Measurements from ENCODE around the gene ATP6V1G1.

ATP6V1G1 gene, protein sequence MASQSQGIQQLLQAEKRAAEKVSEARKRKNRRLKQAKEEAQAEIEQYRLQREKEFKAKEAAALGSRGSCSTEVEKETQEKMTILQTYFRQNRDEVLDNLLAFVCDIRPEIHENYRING
- 76.9 to 132 (median 99.1) reads per million in 3 donors for total RNA-seq

DNA sequence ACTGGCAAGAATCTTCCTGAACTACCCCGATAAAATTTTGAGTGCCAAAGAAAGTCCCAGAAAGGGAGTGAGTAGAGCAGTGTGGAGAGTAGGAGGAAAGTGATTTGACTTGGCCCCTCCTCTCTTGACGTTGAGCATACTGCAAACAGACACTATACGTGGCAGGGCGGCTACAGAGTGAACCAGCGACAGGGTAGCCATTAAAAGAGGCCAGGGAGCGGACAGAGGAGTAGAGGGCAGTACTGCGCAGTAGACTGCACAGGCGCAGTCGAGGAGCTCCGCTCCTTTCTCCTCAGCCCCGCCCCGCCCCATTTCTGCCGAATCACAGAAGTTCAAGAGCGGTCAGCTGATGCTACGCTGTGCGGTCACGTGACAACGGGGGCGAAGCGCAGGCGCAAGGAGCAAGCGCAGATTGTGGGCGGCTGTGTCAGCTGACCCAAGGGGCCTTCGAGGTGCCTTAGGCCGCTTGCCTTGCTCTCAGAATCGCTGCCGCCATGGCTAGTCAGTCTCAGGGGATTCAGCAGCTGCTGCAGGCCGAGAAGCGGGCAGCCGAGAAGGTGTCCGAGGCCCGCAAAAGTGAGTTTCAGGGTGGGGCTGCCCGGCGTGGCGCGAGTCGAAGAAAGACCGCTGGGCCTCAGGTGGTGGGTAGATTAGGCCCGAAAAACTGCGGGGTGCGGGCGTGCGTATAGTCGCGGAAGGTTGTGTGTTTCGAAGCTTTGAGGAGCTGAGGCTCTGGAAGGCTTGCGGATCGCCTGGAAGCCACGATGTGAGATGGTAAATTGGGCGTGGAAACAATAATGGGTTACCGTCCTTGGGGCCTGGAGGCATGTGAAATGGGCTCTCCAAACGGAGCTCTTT lies at the start of gene ATP6V1G1:
Gene ATP6V1G1, plus strand, starts transcription at position 425 of the 858 bp plus-strand sequence. Its CDS starts 70 bp downstream, at position 495.
- peak; percentile 97 to 99 (median 98) for DNase-seq
- Histone ChIP-seq H3K4me3 (ENCODE audit: insufficient read depth, low read depth, low read length, poor library complexity, severe bottlenecking) (peak within 1 kb of the TSS; percentile 68), H3K9me3 (ENCODE audit: control insufficient read depth, low read length) (no peaks in the 10 kb centered on the region), H3K36me3 (ENCODE audit: control insufficient read depth, insufficient read depth, low read length) (no peaks in the 10 kb centered on the region), H3K27me3 (replicated peaks; ENCODE audit: control insufficient read depth, insufficient read depth, low read length, poor library complexity, severe bottlenecking) (no peaks in the 10 kb centered on the region), H3K27ac (ENCODE audit: insufficient read depth, low read length, poor library complexity, severe bottlenecking) (peak within 1 kb of the TSS; percentile 85), H3K4me1 (ENCODE audit: control insufficient read depth, insufficient read depth, low read length, poor library complexity, severe bottlenecking) (peaks cover 31% of the 10 kb centered on the region)

DNA sequence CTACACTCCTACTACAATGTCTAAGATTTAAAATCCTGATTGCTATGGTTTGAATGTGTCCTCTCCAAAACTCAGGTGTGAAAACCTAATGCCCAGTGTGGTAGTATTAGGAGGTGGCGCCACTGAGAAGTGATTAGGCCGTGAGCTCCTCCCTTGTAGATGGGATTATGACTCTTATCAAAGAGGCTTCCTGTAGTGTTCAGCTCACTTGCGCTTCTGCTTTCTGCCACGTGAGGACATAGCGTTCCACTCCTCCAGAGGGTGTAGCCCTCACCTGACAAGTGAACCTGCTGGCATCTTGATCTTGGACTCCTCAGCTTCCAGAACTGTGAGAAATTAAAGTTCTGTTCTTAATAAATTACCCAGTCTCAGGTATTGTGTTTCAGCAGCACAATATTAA lies 49.3 kb upstream of the ATP6V1G1 start:
- H3K4me3 ChIP-seq (ENCODE audit: insufficient read depth, low read depth, low read length, poor library complexity, severe bottlenecking): no peak overlapping the region
- H3K4me1 ChIP-seq (ENCODE audit: control insufficient read depth, insufficient read depth, low read length, poor library complexity, severe bottlenecking): no peaks in the 10 kb centered on the region
- no peaks in the 10 kb centered on the region for H3K27me3 ChIP-seq (replicated peaks; ENCODE audit: control insufficient read depth, insufficient read depth, low read length, poor library complexity, severe bottlenecking)
- no peak for DNase-seq
- no peaks in the 10 kb centered on the region for H3K9me3 ChIP-seq (ENCODE audit: control insufficient read depth, low read length)
- H3K27ac ChIP-seq (ENCODE audit: insufficient read depth, low read length, poor library complexity, severe bottlenecking): no peak overlapping the region
- H3K36me3 ChIP-seq (ENCODE audit: control insufficient read depth, insufficient read depth, low read length): no peaks in the 10 kb centered on the region

DNA sequence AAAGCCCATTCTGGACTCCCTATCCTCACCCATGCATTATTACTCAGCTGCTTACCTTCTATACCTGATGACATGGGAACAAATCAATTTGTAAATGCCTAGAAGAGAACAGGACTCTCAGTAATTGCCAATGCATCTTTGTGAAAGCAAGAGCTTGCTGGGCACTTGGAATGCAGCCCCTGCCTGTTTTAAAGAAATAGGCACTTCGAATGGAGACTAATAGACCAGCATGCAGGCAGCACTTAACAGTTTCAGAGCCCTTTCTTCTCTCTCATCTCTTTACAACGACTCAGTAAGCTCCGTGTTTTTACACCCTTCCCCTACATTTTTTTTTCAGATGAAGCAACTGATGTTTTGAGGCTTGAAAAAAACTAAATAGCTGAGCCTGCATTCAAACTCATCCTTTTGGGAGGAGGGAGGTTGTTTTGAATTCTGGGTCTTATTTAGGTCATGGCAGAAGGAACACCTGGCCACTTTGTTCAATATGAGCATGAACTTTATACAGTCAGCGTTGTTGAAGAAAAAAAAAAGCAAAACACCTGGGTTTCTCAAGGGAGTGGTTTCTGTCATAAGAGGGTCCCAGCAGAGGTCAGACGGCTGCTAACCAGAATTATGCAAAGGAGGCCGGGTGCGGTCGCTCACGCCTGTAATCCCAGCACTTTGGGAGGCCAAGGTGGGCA lies 47.7 kb upstream of the ATP6V1G1 start:
- no peaks in the 10 kb centered on the region for H3K27me3 ChIP-seq (replicated peaks; ENCODE audit: control insufficient read depth, insufficient read depth, low read length, poor library complexity, severe bottlenecking)

DNA sequence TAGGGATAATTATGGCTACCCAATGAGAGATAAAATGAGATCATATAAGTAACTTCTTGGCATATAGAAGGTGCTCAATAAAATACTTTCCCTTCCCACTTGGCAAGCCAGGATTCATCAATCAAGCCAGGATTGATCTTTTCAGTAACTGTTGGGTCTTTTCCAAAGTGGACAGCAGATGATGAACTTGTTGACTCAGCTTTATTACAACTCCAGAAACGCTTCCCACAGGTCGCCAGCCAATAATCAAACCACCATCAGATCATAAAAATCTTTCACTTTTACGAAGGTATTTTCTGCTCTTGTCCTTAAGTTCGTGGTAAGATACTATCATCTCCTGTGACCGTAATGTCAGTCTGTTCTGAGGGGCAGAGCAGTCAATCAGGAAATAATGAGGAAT lies 42.5 kb upstream of the ATP6V1G1 start:
- Histone ChIP-seq H3K27me3 (replicated peaks; ENCODE audit: control insufficient read depth, insufficient read depth, low read length, poor library complexity, severe bottlenecking) (no peaks in the 10 kb centered on the region), H3K4me1 (ENCODE audit: control insufficient read depth, insufficient read depth, low read length, poor library complexity, severe bottlenecking) (no peaks in the 10 kb centered on the region), H3K36me3 (ENCODE audit: control insufficient read depth, insufficient read depth, low read length) (no peaks in the 10 kb centered on the region), H3K27ac (ENCODE audit: insufficient read depth, low read length, poor library complexity, severe bottlenecking) (no peak overlapping the region), H3K4me3 (ENCODE audit: insufficient read depth, low read depth, low read length, poor library complexity, severe bottlenecking) (no peak overlapping the region), H3K9me3 (ENCODE audit: control insufficient read depth, low read length) (no peaks in the 10 kb centered on the region)
- DNase-seq: no peak

More for the DNA sequence above, 47.7 kb upstream of the ATP6V1G1 start:
- DNase-seq: no peak
- H3K27ac ChIP-seq (ENCODE audit: insufficient read depth, low read length, poor library complexity, severe bottlenecking): no peak overlapping the region
- H3K4me1 ChIP-seq (ENCODE audit: control insufficient read depth, insufficient read depth, low read length, poor library complexity, severe bottlenecking): no peaks in the 10 kb centered on the region
- H3K4me3 ChIP-seq (ENCODE audit: insufficient read depth, low read depth, low read length, poor library complexity, severe bottlenecking): no peak overlapping the region
- H3K9me3 ChIP-seq (ENCODE audit: control insufficient read depth, low read length): no peaks in the 10 kb centered on the region
- H3K36me3 ChIP-seq (ENCODE audit: control insufficient read depth, insufficient read depth, low read length): no peaks in the 10 kb centered on the region

DNA sequence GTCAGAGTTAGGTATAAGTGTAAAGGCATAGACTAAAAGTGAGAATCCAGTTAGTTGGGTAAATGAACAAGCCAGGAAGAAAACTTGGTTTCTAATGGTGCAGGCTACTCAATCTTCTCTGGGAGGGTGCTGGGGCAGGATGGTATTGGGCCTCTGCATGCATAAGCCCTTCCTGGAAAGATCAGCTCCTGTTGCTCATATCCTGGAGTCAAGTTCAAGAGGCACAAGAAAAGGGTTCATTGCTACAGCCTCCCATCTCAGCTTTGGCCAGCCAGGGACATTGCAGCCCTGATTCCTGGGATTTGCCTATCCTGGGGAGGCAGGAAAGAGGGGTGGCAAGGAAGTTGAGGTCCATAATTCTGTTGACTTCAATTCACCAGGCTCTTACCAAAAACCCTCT lies 40.7 kb upstream of the ATP6V1G1 start:
- H3K36me3 ChIP-seq (ENCODE audit: control insufficient read depth, insufficient read depth, low read length): no peaks in the 10 kb centered on the region
- no peak for DNase-seq

DNA sequence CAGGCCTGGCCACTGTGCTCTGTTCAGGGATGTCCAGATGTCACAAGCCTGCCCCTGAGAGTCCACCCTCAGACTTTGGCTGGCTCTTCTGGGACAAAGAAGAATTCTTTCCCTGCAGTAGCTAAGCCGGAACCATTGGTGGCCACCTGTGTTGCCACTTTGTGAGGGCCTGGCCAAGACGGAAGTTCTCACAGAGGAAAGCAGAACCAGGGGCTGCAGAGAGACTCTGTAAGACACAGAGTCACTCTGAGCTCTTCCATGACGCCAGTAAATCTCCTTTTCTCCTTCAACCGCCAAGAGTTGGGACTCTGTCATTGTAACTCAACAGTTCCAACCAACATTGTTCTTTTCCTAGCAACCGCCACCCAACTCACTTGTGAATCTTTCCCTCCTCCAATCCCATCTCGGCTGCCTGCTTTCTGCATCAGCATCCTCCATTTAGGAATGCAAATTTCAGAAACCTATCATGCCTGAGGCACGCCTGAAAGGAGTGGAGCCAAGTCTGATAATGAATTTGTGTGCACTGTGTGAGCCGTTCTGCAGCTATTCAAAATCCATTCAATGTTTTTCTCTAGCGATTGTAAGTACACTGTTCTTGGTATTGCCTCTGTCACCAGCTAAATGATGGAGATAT lies 37.8 kb upstream of the ATP6V1G1 start:
- Histone ChIP-seq H3K36me3 (ENCODE audit: control insufficient read depth, insufficient read depth, low read length) (no peaks in the 10 kb centered on the region), H3K4me1 (ENCODE audit: control insufficient read depth, insufficient read depth, low read length, poor library complexity, severe bottlenecking) (no peaks in the 10 kb centered on the region), H3K27me3 (replicated peaks; ENCODE audit: control insufficient read depth, insufficient read depth, low read length, poor library complexity, severe bottlenecking) (no peaks in the 10 kb centered on the region), H3K27ac (ENCODE audit: insufficient read depth, low read length, poor library complexity, severe bottlenecking) (no peak overlapping the region), H3K9me3 (ENCODE audit: control insufficient read depth, low read length) (no peaks in the 10 kb centered on the region), H3K4me3 (ENCODE audit: insufficient read depth, low read depth, low read length, poor library complexity, severe bottlenecking) (no peak overlapping the region)
- no peak for DNase-seq

More for the DNA sequence above, 40.7 kb upstream of the ATP6V1G1 start:
- Histone ChIP-seq H3K9me3 (ENCODE audit: control insufficient read depth, low read length) (no peaks in the 10 kb centered on the region), H3K4me1 (ENCODE audit: control insufficient read depth, insufficient read depth, low read length, poor library complexity, severe bottlenecking) (no peaks in the 10 kb centered on the region), H3K27me3 (replicated peaks; ENCODE audit: control insufficient read depth, insufficient read depth, low read length, poor library complexity, severe bottlenecking) (no peaks in the 10 kb centered on the region), H3K4me3 (ENCODE audit: insufficient read depth, low read depth, low read length, poor library complexity, severe bottlenecking) (no peak overlapping the region), H3K27ac (ENCODE audit: insufficient read depth, low read length, poor library complexity, severe bottlenecking) (no peak overlapping the region)

DNA sequence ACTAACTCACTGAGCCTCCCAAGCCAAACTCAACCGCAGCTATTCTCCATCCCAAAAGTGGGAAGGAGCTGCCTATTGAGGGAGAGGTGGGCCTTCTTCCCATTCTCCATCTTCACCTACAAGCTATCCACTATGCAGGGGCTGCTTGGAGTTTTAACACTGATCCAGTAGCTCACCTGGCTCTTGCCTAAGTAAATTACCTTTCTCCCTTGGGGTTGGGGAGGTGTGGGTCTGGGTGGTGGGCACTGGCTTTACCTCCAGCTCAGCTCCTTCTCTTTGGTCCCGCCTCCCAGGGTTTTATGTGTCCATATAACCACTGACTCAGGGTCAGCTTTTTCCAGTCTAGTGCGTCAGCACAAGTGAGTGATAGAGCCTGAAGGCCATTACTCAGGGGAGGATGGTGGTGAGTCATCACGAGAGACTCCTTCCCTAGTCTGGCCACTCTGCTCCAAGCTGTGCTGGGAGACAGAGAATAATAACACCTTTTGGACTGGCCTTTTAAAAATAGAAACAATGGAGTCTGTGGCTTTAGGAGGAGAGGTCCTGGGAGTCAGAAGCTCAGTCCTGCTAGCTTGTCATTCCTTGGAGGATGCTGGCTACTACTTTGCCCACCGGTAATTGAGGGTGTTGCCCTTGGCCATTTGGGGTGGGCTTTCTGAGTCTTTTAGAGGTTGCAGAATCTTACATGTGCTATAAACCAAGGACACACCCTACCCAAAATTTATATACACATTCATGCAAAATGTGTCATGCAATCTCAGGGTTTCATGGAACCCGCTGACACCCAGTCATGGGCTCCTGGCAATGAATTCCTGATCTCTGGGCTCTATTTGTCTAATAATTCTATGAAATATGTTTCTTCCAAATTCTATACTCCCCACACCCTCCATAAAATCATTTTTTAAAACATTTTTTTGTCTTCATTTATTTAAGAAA lies 35.6 kb upstream of the ATP6V1G1 start:
- no peak for DNase-seq
- H3K27me3 ChIP-seq (replicated peaks; ENCODE audit: control insufficient read depth, insufficient read depth, low read length, poor library complexity, severe bottlenecking): no peaks in the 10 kb centered on the region
- no peak overlapping the region for H3K27ac ChIP-seq (ENCODE audit: insufficient read depth, low read length, poor library complexity, severe bottlenecking)
- no peaks in the 10 kb centered on the region for H3K36me3 ChIP-seq (ENCODE audit: control insufficient read depth, insufficient read depth, low read length)
- H3K9me3 ChIP-seq (ENCODE audit: control insufficient read depth, low read length): no peaks in the 10 kb centered on the region
- H3K4me3 ChIP-seq (ENCODE audit: insufficient read depth, low read depth, low read length, poor library complexity, severe bottlenecking): no peak overlapping the region
- no peaks in the 10 kb centered on the region for H3K4me1 ChIP-seq (ENCODE audit: control insufficient read depth, insufficient read depth, low read length, poor library complexity, severe bottlenecking)

DNA sequence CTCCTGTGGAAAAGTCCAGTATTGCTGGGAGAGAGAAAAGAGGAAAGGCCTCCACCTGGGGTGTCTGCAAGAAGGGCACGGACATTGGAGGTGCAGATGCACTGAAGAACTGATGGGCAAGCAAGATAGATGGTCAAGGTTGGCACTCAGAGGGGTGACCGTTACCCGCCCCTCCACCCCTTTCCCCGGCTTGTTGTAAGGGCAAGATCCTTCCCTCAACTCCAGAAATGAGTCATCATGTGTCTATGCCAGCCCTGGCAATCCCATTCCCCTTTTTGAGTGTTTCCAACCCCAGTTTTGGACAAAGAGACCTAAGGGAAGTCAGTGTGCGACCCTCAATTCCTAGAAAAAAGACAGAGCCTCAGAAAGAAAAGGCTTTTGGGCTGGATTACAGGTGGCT lies 34.9 kb upstream of the ATP6V1G1 start:
- no peak for DNase-seq
- H3K4me1 ChIP-seq (ENCODE audit: control insufficient read depth, insufficient read depth, low read length, poor library complexity, severe bottlenecking): no peaks in the 10 kb centered on the region
- no peak overlapping the region for H3K27ac ChIP-seq (ENCODE audit: insufficient read depth, low read length, poor library complexity, severe bottlenecking)

DNA sequence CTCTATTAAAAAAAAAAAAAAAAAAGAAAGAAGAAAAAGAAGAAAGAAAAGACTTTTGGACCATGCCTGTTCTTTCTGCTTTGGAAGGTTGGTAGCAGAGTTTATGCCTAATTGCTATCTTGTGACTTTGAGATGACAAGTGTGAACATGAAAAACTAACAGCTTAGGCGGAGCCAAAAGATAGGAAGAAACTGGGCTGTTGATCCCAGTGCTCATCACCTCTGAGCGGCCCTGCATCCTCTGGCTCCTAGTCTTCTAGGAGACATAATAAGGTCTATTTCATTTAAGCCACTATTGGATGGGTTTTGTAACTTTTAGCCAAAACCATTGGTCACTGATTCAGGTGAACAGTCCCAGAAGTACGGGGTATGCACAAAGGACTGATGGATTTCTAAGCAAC lies 34.4 kb upstream of the ATP6V1G1 start:
- Histone ChIP-seq H3K4me1 (ENCODE audit: control insufficient read depth, insufficient read depth, low read length, poor library complexity, severe bottlenecking) (no peaks in the 10 kb centered on the region), H3K4me3 (ENCODE audit: insufficient read depth, low read depth, low read length, poor library complexity, severe bottlenecking) (no peak overlapping the region), H3K27me3 (replicated peaks; ENCODE audit: control insufficient read depth, insufficient read depth, low read length, poor library complexity, severe bottlenecking) (no peaks in the 10 kb centered on the region), H3K36me3 (ENCODE audit: control insufficient read depth, insufficient read depth, low read length) (no peaks in the 10 kb centered on the region), H3K9me3 (ENCODE audit: control insufficient read depth, low read length) (no peaks in the 10 kb centered on the region), H3K27ac (ENCODE audit: insufficient read depth, low read length, poor library complexity, severe bottlenecking) (no peak overlapping the region)
- DNase-seq: no peak

More for the DNA sequence above, 34.9 kb upstream of the ATP6V1G1 start:
- no peak overlapping the region for H3K4me3 ChIP-seq (ENCODE audit: insufficient read depth, low read depth, low read length, poor library complexity, severe bottlenecking)
- no peaks in the 10 kb centered on the region for H3K9me3 ChIP-seq (ENCODE audit: control insufficient read depth, low read length)
- no peaks in the 10 kb centered on the region for H3K27me3 ChIP-seq (replicated peaks; ENCODE audit: control insufficient read depth, insufficient read depth, low read length, poor library complexity, severe bottlenecking)
- H3K36me3 ChIP-seq (ENCODE audit: control insufficient read depth, insufficient read depth, low read length): no peaks in the 10 kb centered on the region
